GM18502 (cell line): Measurements from ENCODE around the gene CRB2.

Source experiments
- ATAC-seq: cut with Tn5 transposase; IDR thresholded peaks from one replicate; pipeline ENCODE4 v1.9.1; 2021; ENCODE audit warnings: mild to moderate bottlenecking; ENCODE audit not compliant: unreplicated experiment, poor library complexity

The CRB2 gene

DNA sequence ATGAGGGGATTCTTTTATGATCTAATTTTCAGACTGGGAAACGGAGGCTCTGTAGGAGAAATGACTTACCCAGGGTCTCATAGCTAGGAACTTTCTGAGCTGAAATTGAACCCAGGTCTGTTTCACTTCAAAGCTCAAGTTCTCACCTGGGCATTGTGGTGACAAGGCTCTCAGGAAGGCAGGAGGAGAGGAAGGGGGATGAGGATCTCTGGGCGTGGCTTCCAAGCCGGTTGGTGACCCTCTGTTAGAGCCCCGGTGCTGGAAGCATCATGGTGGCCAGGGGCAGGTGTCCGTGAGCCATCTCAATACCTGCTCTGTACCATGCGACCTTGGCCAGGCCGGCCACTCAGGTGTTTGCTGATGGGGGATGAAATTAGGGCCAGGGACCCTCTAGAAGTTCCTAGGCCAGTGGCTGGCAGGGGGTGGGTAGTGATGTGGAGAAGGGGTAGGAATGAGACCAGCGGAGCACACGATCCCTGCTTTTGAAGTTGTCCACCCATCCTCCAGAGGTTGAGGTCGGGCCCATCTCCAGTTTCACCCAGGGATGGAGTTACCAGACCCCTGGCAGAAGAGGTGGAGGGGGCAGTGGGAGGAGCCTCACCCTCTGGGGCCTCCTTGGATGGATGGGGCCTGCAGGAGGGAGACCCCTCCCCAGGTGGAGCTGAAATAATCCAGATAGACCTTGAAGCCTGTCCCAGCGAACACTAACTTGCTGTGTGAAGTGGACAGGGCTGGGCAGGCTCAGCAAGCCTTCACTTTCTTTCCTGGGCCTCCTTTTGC is 5.9 kb downstream of the CRB2 start:
- ATAC-seq: no peak

DNA sequence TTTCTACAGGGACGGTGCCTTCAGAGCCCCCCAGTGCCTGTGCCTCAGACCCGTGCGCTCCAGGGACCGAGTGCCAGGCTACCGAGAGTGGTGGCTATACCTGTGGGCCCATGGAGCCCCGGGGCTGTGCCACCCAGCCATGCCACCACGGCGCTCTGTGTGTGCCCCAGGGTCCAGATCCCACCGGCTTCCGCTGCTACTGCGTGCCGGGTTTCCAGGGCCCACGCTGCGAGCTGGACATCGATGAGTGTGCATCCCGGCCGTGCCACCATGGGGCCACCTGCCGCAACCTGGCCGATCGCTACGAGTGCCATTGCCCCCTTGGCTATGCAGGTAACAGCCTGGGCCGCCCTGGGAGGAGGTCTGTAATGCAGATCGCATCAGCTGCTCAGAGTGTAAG is 6.9 kb downstream of the CRB2 start:
- ATAC-seq: no peak

DNA sequence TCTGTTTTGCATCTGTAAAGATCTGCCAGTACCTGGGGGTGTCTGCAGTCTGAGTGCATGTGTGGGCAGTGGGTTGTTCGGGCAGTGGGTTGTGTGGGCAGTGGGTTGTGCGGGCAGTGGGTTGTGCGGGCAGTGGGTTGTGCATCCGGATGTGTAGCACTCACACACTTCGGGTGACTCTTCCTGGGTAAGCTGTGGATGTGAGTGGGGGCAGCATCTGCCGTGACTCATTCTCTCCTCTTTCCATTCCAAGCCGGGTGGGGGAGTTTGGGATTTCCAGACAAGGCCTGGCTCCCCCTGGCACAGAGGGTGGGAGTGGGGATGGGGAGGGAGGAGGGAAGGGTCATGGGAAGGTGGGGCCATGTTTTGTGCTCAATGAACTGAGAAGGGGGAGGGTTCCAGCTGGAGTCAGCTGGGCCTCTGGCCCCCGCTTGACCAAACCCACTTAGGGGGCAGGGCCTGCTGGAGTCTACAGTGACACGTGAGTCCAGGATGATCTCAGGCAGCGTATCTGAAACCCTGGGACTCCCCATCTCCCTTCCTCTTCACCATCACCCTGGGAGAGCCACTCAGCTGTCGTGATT is 8.3 kb downstream of the CRB2 start:
- no peak for ATAC-seq

DNA sequence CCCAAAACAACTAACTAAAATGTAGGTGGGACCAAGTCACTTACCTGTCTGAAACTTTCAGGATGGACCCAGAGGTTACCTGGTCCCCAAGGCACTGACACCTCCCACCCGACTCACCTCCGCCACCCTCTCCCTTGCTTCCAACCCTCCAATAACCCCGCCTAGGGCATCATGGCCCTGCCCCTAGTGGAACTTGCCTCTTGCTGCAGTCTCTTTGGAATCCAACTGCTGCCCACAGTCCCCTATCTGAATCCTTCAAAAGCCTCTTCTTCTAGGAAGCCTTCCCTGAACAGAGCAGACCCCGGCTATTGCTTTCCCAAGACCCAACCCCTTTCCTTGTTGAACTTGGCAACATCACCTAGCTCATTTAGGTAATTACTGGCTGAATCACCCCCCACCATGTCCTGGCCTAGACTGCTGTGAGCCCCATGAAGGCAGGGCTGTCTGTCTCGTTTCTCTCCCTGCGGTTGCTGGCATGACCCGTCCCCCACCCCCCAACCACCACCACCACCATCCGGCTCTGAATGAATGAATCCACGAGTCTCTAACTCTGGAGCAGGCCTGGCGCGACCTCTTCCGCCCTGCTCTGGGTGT is 9.4 kb downstream of the CRB2 start:
- ATAC-seq: no peak

DNA sequence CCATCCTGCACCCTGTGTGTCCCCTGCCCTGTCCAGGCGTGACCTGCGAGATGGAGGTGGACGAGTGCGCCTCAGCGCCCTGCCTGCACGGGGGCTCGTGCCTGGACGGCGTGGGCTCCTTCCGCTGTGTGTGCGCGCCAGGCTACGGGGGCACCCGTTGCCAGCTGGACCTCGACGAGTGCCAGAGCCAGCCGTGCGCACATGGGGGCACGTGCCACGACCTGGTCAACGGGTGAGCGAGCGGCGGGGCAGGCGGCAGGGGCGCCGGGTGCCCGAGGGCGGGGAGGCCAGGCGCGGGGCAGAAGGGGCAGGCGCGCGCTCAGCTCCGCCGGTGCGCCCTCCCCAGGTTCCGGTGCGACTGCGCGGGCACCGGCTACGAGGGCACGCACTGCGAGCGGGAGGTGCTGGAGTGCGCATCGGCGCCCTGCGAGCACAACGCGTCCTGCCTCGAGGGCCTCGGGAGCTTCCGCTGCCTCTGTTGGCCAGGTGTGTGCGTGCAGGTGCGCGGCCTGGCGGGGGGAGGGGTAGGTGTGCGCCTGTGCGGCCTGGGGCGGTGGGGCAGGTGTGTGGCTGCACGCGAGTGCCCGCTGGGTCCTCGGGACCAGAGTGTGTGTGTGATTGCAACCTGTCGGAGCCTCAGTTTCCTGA is 10.0 kb downstream of the CRB2 start:
- no peak for ATAC-seq

DNA sequence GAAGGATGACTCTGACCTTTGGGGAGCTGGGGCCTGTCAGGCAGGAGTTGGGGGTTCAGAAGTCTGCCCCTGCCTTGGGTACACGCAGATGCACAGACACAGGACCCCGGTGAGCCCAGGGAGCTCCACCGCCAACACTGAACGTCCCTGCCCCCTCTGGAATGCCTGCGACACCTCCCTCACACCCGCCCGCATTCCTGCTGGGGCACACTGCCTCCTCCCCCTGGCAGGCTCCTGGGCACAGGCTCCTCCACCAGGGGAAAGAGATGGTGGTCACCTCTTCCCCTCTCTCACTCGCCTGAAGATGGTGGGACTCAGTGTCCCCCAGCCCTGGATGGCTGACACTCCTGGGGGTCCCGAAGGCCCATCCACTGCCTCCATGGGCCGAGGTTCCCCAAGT is 12.0 kb downstream of the CRB2 start:
- ATAC-seq: no peak

DNA sequence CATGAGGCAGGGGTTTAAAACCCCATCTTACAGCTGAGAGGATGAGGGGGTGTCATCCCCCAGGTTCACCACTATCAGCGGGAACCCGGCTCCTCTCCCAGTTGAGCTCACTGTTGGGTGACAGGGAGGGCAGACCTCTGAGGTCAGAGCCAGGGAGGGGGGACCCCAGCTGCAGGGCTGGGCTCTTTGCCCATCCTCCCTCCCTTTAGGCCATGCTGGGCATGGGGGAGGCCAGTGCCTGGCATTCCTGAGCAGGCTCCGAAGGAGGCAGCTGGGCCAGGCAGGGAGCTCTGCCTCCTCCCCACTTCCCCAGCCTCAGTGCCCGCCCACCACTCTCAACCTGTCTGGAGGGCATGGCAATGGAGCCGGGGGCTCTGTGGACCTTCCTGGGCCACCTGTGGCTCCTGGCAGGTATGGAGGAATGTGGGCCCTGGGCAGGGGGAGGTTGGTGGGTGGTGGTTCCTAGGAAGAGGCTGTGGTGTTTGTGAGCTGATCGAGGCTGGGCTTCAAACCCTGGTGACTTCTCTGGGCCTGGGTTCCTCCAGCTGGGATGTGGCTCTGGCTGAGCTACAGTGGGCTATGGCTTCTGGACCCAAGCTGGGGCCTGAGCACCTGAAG is 12.6 kb downstream of the CRB2 start:
- ATAC-seq: no peak

DNA sequence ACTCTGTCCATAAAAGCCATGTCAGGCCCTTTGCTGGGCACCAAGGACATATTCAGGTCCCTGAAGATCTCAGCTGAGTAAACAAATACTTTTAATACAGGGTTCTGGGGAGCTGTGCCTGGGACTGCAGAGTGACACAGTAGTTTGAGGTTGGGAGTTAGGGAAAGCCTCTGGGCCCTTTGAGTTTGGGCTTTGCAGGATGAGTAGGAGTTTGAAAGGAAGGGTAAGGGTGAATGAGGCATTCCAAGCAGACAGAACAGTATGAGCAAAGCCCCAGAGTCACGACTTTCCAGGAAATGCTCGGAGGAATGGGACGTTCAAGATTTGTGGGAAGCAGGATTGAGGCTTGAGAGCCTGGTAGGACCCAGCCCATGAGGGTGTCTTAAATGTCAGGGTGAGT is 13.3 kb downstream of the CRB2 start:
- no peak for ATAC-seq

DNA sequence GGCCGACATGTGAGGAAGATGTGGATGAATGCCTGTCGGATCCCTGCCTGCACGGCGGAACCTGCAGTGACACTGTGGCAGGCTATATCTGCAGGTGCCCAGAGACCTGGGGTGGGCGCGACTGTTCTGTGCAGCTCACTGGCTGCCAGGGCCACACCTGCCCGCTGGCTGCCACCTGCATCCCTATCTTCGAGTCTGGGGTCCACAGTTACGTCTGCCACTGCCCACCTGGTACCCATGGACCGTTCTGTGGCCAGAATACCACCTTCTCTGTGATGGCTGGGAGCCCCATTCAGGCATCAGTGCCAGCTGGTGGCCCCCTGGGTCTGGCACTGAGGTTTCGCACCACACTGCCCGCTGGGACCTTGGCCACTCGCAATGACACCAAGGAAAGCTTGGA is 14.1 kb downstream of the CRB2 start:
- no peak for ATAC-seq

DNA sequence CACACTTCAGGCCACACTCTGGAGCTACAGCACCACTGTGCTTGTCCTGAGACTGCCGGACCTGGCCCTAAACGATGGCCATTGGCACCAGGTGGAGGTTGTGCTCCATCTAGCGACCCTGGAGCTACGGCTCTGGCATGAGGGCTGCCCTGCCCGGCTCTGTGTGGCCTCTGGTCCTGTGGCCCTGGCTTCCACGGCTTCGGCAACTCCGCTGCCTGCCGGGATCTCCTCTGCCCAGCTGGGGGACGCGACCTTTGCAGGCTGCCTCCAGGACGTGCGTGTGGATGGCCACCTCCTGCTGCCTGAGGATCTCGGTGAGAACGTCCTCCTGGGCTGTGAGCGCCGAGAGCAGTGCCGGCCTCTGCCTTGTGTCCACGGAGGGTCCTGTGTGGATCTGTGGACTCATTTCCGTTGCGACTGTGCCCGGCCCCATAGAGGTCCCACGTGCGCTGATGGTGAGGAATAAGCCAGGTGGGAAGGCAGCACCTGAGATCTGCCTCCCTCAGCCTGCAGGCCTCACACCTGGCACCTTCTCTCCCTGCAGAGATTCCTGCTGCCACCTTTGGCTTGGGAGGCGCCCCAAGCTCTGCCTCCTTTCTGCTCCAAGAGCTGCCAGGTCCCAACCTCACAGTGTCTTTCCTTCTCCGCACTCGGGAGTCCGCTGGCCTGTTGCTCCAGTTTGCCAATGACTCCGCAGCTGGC is 14.7 kb downstream of the CRB2 start:
- ATAC-seq: no peak

DNA sequence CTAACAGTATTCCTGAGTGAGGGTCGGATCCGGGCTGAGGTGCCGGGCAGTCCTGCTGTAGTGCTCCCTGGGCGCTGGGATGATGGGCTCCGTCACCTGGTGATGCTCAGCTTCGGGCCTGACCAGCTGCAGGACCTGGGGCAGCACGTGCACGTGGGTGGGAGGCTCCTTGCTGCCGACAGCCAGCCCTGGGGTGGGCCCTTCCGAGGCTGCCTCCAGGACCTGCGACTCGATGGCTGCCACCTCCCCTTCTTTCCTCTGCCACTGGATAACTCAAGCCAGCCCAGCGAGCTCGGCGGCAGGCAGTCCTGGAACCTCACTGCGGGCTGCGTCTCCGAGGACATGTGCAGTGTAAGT is 15.2 kb downstream of the CRB2 start:
- ATAC-seq: no peak

DNA sequence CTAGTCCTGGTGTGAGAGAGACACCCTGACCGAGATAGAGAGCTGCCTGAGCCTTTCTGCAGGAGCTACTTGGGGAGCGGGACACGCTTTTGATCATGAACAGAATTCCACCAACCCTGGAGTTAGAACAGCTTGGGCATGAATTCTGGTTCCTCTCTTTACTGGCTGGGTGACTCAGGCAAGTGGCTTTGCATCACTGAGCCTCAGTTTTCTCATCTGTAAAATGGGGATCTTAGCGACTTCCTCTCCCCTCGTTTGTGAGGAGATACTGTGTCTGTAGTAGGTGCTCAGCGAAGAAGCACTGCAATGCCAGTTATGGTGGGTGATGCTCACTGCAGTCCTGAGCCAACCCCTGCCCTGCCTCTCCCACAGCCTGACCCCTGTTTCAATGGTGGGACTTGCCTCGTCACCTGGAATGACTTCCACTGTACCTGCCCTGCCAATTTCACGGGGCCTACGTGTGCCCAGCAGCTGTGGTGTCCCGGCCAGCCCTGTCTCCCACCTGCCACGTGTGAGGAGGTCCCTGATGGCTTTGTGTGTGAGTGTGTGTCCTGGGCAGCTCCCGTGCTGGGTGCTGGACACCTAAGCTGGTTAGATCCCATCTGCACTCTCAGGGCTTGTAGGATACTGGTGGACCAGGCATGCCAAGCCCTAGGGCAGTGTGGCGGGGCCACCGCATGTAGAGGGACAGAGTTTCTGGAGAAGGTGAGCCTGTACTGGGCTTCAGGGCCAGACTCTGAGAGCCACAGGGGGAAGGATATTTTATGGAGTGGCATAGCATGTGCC is 16.0 kb downstream of the CRB2 start:
- ATAC-seq: no peak

DNA sequence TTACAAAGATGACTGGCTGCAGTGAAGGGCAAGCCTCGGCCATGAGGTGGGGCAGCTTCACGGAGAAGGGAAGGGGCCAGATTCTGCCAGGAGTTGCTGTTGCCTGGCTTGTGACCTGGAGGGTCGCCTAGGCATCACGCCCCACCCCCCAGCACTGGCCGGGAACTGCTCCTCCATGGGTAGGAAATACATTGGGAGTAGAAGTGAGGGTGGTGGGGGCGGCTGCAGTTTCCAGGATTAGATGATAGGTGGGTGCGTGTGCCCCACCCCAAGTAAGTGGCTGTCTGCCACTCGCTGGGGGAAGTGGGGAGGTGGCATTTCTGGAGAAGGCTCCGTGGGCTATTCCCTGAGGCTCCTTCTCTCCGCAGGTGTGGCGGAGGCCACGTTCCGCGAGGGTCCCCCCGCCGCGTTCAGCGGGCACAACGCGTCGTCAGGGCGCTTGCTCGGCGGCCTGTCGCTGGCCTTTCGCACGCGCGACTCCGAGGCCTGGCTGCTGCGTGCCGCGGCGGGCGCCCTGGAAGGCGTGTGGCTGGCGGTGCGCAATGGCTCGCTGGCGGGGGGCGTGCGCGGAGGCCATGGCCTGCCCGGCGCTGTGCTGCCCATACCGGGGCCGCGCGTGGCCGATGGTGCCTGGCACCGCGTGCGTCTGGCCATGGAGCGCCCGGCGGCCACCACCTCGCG is 16.9 kb downstream of the CRB2 start:
- no peak for ATAC-seq

DNA sequence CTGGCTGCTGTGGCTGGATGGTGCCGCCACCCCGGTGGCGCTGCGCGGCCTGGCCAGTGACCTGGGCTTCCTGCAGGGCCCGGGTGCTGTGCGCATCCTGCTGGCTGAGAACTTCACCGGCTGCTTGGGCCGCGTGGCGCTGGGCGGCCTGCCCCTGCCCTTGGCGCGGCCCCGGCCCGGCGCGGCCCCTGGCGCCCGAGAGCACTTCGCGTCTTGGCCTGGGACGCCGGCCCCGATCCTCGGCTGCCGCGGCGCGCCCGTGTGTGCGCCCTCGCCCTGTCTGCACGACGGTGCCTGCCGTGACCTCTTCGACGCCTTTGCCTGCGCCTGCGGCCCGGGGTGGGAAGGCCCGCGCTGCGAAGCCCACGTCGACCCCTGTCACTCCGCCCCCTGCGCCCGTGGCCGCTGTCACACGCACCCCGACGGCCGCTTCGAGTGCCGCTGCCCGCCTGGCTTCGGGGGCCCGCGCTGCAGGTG is 17.5 kb downstream of the CRB2 start:
- ATAC-seq: no peak

DNA sequence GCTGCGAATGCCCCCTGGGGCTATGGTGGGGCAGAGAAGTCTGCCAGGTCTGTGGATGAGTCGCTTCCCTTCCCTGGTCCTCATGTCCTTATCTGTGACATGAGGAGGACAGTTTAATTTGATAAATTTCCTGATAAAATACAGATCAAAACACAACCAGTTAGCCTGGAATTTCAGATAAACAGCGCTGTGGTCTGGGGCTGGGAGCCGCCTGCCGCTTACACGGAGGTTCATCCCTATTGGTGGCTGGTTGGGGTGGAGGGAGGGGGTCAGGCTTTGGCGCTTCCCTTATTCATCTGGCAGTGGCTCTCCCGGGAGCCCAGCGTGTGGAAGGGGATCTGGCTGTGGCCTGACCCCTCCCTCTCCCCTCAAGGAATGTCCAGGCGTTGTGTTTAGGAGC is 17.9 kb downstream of the CRB2 start:
- ATAC-seq: no peak

DNA sequence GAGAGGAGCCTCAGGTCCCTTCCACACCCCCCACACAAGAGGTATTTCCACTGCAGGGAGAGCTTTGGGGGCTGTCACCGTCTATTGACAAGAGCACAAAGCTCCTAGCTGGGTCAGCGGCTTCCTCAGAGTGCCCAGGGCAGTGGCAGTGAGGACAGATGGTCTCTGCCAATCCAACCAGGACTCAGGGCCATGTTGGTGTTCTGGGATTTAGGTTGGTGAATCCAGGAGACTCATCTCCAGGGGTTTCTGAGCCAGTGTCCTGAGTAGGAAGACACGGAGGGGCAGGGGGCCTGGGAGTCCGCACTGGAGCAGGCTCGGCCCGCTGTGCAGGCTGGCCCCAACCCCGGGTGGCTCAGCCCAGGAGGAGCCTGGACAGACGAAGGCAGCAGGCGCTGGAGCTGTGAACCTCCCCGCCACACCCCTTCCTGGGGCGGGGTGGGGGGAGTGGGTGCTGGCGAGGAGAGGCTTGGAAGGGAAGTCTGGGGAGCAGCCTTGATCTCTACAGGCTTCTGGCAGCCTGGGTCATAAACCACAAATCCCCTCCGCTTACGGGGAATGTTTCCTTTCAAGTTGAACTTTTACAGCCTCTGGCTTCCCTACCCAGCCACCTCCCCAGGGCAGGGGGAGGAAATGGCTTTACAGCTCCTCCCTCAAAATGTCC is 19.6 kb downstream of the CRB2 start:
- no peak for ATAC-seq

DNA sequence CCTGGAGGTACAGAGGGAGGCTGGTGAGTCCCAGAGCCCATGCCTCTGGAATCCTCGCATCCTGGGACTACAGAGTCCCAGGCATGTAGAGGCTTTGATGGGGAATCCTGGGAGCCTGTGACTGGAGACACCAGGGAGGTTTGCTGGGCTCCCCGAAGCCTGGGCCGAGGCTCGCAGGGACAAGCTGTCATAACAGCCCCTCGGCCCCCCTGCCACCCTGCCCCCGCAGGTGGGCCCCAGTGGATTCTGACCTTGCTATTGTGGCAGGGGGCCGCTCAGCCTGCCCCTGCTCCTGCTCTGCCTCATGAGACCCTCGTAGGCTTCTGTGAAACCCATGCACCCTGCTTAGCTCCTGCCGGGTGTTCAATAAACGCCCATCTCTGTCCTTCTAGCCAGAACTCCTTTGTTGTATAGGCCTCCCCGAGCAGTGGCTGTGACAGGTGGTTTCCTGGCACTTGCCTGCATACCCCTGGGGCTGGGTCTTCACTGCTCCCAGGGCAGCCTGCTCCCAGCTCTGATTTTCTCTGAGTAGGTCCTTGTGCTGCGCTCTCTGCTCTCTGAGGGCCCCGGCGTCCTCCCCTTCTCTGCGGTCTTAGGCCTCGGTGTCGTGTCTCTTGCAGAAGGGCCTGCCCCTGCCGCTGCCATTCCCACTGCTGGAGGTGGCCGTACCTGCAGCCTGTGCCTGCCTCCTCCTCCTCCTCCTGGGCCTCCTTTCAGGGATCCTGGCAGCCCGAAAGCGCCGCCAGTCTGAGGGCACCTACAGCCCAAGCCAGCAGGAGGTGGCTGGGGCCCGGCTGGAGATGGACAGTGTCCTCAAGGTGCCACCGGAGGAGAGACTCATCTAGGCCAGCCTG is 20.4 kb downstream of the CRB2 start:
- ATAC-seq: no peak
